ENCODE data around the gene PSORS1C1.
"Not testable (repeated sequence)": the region's sequence is repeated elsewhere in the genome, so short reads cannot be mapped to it uniquely, and the experiment has no call there.

The PSORS1C1 gene

GRCh38 chr6:31179896-31180295, 65.3 kb downstream of the PSORS1C1 start:
- Histone ChIP-seq H3K79me2 (ENCODE audit: control insufficient read depth, low read length) (no peaks in the 10 kb centered on the region), H3K27me3 (ENCODE audit: control insufficient read depth, low read length) (no peaks in the 10 kb centered on the region), H3K4me1 (ENCODE audit: control insufficient read depth, low read length) (peaks cover 8% of the 10 kb centered on the region), H3K27ac (ENCODE audit: low read depth, low read length) (no peak overlapping the region), H3K9me3 (ENCODE audit: control insufficient read depth, insufficient read depth, low read length) (no peaks in the 10 kb centered on the region), H3K4me2 (ENCODE audit: low read length) (no peak overlapping the region), H4K20me1 (ENCODE audit: control insufficient read depth, insufficient read depth, low read depth, low read length) (no peaks in the 10 kb centered on the region), H3K36me3 (ENCODE audit: control insufficient read depth, low read length) (no peaks in the 10 kb centered on the region), H3K9me2 (replicated peaks; ENCODE audit: control insufficient read depth, low read length) (no peaks in the 10 kb centered on the region), H3F3A (ENCODE audit: control insufficient read depth, insufficient read depth) (no peaks in the 10 kb centered on the region), H3K4me3 (ENCODE audit: low read length) (no peak overlapping the region)
- TF ChIP-seq EZH2phosphoT487 (IDR thresholded peaks at IDR 0.05; ENCODE audit: borderline replicate concordance, low read length) = no peak
- TF ChIP-seq, protein P1, sequence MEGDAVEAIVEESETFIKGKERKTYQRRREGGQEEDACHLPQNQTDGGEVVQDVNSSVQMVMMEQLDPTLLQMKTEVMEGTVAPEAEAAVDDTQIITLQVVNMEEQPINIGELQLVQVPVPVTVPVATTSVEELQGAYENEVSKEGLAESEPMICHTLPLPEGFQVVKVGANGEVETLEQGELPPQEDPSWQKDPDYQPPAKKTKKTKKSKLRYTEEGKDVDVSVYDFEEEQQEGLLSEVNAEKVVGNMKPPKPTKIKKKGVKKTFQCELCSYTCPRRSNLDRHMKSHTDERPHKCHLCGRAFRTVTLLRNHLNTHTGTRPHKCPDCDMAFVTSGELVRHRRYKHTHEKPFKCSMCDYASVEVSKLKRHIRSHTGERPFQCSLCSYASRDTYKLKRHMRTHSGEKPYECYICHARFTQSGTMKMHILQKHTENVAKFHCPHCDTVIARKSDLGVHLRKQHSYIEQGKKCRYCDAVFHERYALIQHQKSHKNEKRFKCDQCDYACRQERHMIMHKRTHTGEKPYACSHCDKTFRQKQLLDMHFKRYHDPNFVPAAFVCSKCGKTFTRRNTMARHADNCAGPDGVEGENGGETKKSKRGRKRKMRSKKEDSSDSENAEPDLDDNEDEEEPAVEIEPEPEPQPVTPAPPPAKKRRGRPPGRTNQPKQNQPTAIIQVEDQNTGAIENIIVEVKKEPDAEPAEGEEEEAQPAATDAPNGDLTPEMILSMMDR (IDR thresholded peaks at IDR 0.05; ENCODE audit: low read depth, low read length, poor library complexity, severe bottlenecking) = no peak

DNA sequence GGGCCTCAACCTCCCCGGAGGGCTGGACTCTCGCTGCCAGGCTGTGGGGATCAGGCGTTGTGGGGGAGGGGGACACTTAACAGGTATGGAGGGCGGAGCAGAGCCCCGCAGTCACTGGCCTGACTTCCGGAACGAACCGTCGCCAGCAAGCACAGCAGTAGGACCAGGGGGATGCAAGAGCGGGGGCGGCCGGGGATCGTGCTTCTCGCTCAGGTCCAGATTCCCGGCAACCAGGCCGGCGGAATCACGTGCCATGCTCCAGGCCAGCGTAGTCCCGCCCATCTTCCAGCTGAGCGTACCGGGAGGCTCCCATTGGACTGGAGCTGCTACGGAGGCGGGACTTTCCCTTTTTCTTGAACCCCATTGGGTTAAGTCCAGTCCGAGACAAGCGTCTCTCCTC, 65.9 kb downstream of the PSORS1C1 start:
- H3K9me2 ChIP-seq (replicated peaks; ENCODE audit: control insufficient read depth, low read length) = no peaks in the 10 kb centered on the region
- TF ChIP-seq EZH2phosphoT487 (IDR thresholded peaks at IDR 0.05; ENCODE audit: borderline replicate concordance, low read length) = no peak
- TF ChIP-seq, protein P1 (IDR thresholded peaks at IDR 0.05; ENCODE audit: low read depth, low read length, poor library complexity, severe bottlenecking) = no peak

GRCh38 chr6:31183287-31183686, 68.7 kb downstream of the PSORS1C1 start:
- H3K4me3 ChIP-seq (ENCODE audit: low read length); H3F3A ChIP-seq (ENCODE audit: control insufficient read depth, insufficient read depth); H3K9me3 ChIP-seq (ENCODE audit: control insufficient read depth, insufficient read depth, low read length); H3K27ac ChIP-seq (ENCODE audit: low read depth, low read length); H3K27me3 ChIP-seq (ENCODE audit: control insufficient read depth, low read length); H4K20me1 ChIP-seq (ENCODE audit: control insufficient read depth, insufficient read depth, low read depth, low read length); H3K4me2 ChIP-seq (ENCODE audit: low read length); H3K79me2 ChIP-seq (ENCODE audit: control insufficient read depth, low read length); H3K36me3 ChIP-seq (ENCODE audit: control insufficient read depth, low read length); H3K9me2 ChIP-seq (replicated peaks; ENCODE audit: control insufficient read depth, low read length): not testable (repeated sequence)
- peaks cover 10% of the 10 kb centered on the region for H3K4me1 ChIP-seq (ENCODE audit: control insufficient read depth, low read length)

More for the DNA sequence above, 65.9 kb downstream of the PSORS1C1 start:
- H3K36me3 ChIP-seq (ENCODE audit: control insufficient read depth, low read length) = no peaks in the 10 kb centered on the region
- H3K4me1 ChIP-seq (ENCODE audit: control insufficient read depth, low read length) = peaks cover 8% of the 10 kb centered on the region
- no peaks in the 10 kb centered on the region for H3F3A ChIP-seq (ENCODE audit: control insufficient read depth, insufficient read depth)
- no peaks in the 10 kb centered on the region for H3K79me2 ChIP-seq (ENCODE audit: control insufficient read depth, low read length)
- H3K4me3 ChIP-seq (ENCODE audit: low read length) = no peak overlapping the region
- H4K20me1 ChIP-seq (ENCODE audit: control insufficient read depth, insufficient read depth, low read depth, low read length) = no peaks in the 10 kb centered on the region
- H3K27ac ChIP-seq (ENCODE audit: low read depth, low read length) = no peak overlapping the region
- no peaks in the 10 kb centered on the region for H3K9me3 ChIP-seq (ENCODE audit: control insufficient read depth, insufficient read depth, low read length)
- H3K27me3 ChIP-seq (ENCODE audit: control insufficient read depth, low read length) = no peaks in the 10 kb centered on the region
- no peak overlapping the region for H3K4me2 ChIP-seq (ENCODE audit: low read length)

- H3K4me1 ChIP-seq (ENCODE audit: control insufficient read depth, low read length) = not testable (repeated sequence)
These were observed 69.3 kb downstream of the PSORS1C1 start for GRCh38 chr6:31183859-31184258.

GRCh38 chr6:31185695-31186051, 71.1 kb downstream of the PSORS1C1 start:
- H4K20me1 ChIP-seq (ENCODE audit: control insufficient read depth, insufficient read depth, low read depth, low read length); H3K27ac ChIP-seq (ENCODE audit: low read depth, low read length); H3K4me1 ChIP-seq (ENCODE audit: control insufficient read depth, low read length); H3K9me3 ChIP-seq (ENCODE audit: control insufficient read depth, insufficient read depth, low read length); H3K27me3 ChIP-seq (ENCODE audit: control insufficient read depth, low read length); H3K36me3 ChIP-seq (ENCODE audit: control insufficient read depth, low read length); H3F3A ChIP-seq (ENCODE audit: control insufficient read depth, insufficient read depth); H3K79me2 ChIP-seq (ENCODE audit: control insufficient read depth, low read length); H3K9me2 ChIP-seq (replicated peaks; ENCODE audit: control insufficient read depth, low read length): not testable (repeated sequence)
- Histone ChIP-seq H3K4me2 (ENCODE audit: low read length) (peak overlapping the region; percentile 16), H3K4me3 (ENCODE audit: low read length) (peak overlapping the region; percentile 47)

More at GRCh38 chr6:31183859-31184258, 69.3 kb downstream of the PSORS1C1 start:
- not testable (repeated sequence) for H3K4me2 ChIP-seq (ENCODE audit: low read length); H3K9me3 ChIP-seq (ENCODE audit: control insufficient read depth, insufficient read depth, low read length); H3K27ac ChIP-seq (ENCODE audit: low read depth, low read length); H3F3A ChIP-seq (ENCODE audit: control insufficient read depth, insufficient read depth); H3K27me3 ChIP-seq (ENCODE audit: control insufficient read depth, low read length); H3K9me2 ChIP-seq (replicated peaks; ENCODE audit: control insufficient read depth, low read length); H3K79me2 ChIP-seq (ENCODE audit: control insufficient read depth, low read length); H4K20me1 ChIP-seq (ENCODE audit: control insufficient read depth, insufficient read depth, low read depth, low read length); H3K36me3 ChIP-seq (ENCODE audit: control insufficient read depth, low read length); H3K4me3 ChIP-seq (ENCODE audit: low read length)
